ENCODE data around the gene DLG5.

DNA sequence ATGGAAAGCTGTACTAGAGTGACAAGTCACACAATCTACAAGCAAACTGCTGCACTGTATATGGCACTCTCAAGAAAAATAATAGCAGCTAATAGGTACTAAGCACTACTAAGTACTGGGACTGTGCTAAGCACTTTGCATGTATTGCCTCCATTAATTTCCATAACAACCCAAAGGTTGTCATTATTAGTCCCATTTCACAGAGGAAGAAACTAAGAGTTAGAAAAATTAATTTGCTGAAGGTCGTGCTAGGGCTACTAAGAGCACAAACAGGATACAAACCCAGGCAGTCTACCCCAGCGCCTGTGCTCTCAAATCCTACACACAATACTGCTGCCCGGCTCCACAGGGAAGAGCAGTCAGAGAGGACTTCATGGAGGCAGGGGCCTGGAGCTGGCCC, 51.7 kb downstream of the DLG5 start:
- TF ChIP-seq EZH2 (IDR thresholded peaks at IDR 0.05; ENCODE audit: borderline replicate concordance) (no peak), CTCF (IDR thresholded peaks at IDR 0.05; ENCODE audit: poor library complexity) (no peak), EZH2phosphoT487 (IDR thresholded peaks at IDR 0.05; ENCODE audit: low read depth, severe bottlenecking, unreplicated experiment) (no peak)
